ENCODE results near the gene TDRD1. TPM values are rescaled to one million over a fixed set of nuclear protein-coding genes. Genes with fewer than 3 reads are reported as not detected.

Gene TDRD1
- total RNA-seq, 1 donor from 2014 or later: not detected

- no peak overlapping the region for H3K4me3 ChIP-seq (ENCODE audit: low read depth, low read length)
- TF ChIP-seq, protein P1, sequence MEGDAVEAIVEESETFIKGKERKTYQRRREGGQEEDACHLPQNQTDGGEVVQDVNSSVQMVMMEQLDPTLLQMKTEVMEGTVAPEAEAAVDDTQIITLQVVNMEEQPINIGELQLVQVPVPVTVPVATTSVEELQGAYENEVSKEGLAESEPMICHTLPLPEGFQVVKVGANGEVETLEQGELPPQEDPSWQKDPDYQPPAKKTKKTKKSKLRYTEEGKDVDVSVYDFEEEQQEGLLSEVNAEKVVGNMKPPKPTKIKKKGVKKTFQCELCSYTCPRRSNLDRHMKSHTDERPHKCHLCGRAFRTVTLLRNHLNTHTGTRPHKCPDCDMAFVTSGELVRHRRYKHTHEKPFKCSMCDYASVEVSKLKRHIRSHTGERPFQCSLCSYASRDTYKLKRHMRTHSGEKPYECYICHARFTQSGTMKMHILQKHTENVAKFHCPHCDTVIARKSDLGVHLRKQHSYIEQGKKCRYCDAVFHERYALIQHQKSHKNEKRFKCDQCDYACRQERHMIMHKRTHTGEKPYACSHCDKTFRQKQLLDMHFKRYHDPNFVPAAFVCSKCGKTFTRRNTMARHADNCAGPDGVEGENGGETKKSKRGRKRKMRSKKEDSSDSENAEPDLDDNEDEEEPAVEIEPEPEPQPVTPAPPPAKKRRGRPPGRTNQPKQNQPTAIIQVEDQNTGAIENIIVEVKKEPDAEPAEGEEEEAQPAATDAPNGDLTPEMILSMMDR (conservative IDR thresholded peaks at IDR 0.05; ENCODE audit: low read depth, low read length): no peak
- DNase-seq (ENCODE audit: low read depth): no peak
Observed at GRCh38 chr10:114256008-114256765, 77.0 kb downstream of the TDRD1 start.

DNA sequence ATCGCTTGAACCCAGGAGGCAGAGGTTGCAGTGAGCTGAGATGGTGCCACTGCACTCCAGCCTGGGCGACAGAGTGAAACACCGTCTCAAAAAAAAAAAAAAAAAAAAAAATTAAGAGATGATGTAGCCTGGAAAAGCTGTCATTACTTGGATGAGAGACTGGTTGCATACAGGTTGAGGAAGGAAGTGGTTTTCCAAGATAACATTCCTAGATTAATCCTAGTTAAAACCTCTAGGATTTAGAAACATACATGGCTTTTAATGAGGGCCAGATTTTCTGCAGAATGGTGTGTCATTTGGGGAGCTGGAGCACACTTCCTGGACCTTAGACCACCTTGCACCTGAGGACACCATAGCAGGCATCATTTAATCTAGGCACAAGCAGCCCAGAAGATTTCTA lies 77.7 kb downstream of the TDRD1 start:
- TF ChIP-seq, protein P1 (conservative IDR thresholded peaks at IDR 0.05; ENCODE audit: low read depth, low read length): no peak
- H3K4me3 ChIP-seq (ENCODE audit: low read depth, low read length): no peak overlapping the region
- DNase-seq (ENCODE audit: low read depth): no peak

- no peak overlapping the region for H3K4me3 ChIP-seq (ENCODE audit: low read depth, low read length)
- TF ChIP-seq, protein P1 (conservative IDR thresholded peaks at IDR 0.05; ENCODE audit: low read depth, low read length): no peak
- no peak for DNase-seq (ENCODE audit: low read depth)
Observed at GRCh38 chr10:114257498-114257897, 78.3 kb downstream of the TDRD1 start.

GRCh38 chr10:114258274-114258840 lies 79.2 kb downstream of the TDRD1 start:
- DNase-seq (ENCODE audit: low read depth): no peak
- H3K4me3 ChIP-seq (ENCODE audit: low read depth, low read length): no peak overlapping the region
- TF ChIP-seq, protein P1 (conservative IDR thresholded peaks at IDR 0.05; ENCODE audit: low read depth, low read length): no peak

GRCh38 chr10:114259824-114260223 lies 80.7 kb downstream of the TDRD1 start:
- H3K4me3 ChIP-seq (ENCODE audit: low read depth, low read length): no peak overlapping the region
- TF ChIP-seq, protein P1 (conservative IDR thresholded peaks at IDR 0.05; ENCODE audit: low read depth, low read length): no peak
- DNase-seq (ENCODE audit: low read depth): no peak

GRCh38 chr10:114260366-114260765 lies 81.2 kb downstream of the TDRD1 start:
- TF ChIP-seq, protein P1 (conservative IDR thresholded peaks at IDR 0.05; ENCODE audit: low read depth, low read length): no peak
- no peak for DNase-seq (ENCODE audit: low read depth)
- H3K4me3 ChIP-seq (ENCODE audit: low read depth, low read length): no peak overlapping the region

GRCh38 chr10:114261076-114261475 lies 81.9 kb downstream of the TDRD1 start:
- no peak for DNase-seq (ENCODE audit: low read depth)
- TF ChIP-seq, protein P1 (conservative IDR thresholded peaks at IDR 0.05; ENCODE audit: low read depth, low read length): no peak
- H3K4me3 ChIP-seq (ENCODE audit: low read depth, low read length): no peak overlapping the region

All from epithelial cell of proximal tubule (primary cell).